ENCODE results near the gene SLC26A1. TPM values are rescaled to one million over a fixed set of nuclear protein-coding genes. Genes with fewer than 3 reads are reported as not detected.

The SLC26A1 gene
- total RNA-seq, 4 donors from 2014 or later = 0.44 to 0.57 TPM; not detected in 2

GRCh38 chr4:1011666-1012033 is 18.4 kb upstream of the SLC26A1 start:
- TF ChIP-seq, protein P1, sequence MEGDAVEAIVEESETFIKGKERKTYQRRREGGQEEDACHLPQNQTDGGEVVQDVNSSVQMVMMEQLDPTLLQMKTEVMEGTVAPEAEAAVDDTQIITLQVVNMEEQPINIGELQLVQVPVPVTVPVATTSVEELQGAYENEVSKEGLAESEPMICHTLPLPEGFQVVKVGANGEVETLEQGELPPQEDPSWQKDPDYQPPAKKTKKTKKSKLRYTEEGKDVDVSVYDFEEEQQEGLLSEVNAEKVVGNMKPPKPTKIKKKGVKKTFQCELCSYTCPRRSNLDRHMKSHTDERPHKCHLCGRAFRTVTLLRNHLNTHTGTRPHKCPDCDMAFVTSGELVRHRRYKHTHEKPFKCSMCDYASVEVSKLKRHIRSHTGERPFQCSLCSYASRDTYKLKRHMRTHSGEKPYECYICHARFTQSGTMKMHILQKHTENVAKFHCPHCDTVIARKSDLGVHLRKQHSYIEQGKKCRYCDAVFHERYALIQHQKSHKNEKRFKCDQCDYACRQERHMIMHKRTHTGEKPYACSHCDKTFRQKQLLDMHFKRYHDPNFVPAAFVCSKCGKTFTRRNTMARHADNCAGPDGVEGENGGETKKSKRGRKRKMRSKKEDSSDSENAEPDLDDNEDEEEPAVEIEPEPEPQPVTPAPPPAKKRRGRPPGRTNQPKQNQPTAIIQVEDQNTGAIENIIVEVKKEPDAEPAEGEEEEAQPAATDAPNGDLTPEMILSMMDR (IDR thresholded peaks at IDR 0.05; ENCODE audit: low read depth) = no peak

- TF ChIP-seq, protein P1 (IDR thresholded peaks at IDR 0.05; ENCODE audit: low read depth) = no peak
Observed at GRCh38 chr4:1011022-1011665, 17.9 kb upstream of the SLC26A1 start, which contains the start of gene FGFRL1. FGFRL1 (plus strand) TSS chr4:1011626; CDS start chr4:1012486, 860 bp downstream.

GRCh38 chr4:1010395-1011021 is 17.3 kb upstream of the SLC26A1 start:
- TF ChIP-seq, protein P1 (IDR thresholded peaks at IDR 0.05; ENCODE audit: low read depth) = no peak

DNA sequence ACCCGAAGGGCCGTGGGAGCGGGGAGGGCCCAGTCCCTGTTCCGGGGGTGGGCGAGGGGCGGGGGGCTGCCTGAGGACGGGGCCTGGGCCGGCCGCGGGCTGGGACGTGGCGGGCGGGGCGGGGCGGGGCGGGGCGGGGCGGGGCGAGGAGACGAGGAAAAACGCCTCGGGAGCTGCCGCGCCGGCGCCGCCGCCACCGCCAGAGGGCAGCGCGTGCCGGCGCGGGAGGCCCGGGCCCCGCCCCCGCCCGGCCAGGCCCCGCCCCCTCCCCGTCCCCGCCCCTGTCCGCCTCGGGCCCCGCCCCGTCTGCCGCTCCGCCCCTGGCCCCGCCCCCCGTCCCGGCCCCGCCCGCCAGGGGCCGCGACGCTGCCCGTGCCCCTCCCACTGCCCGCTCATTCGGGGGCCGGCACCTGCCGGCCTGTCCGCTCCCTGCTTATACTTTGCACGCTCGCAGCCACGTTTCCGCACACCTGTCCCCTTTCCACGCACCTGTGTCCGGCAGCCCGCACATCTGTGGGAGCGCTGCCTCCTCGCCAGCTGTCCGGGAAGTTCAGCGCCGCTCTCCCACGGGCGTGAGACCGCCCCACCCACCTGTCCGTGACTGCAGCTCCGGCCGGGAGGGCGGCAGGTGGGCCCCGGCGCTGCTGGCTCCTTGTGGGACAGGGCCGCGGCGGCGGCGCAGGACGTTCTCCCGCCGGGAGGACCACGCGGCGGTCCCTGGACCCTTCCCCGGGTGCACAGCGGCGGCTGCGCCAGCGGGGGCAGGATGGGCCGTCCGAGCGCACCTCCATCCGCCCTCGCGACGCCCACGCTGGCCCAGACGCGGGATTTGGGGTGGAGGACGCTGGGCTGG is 16.6 kb upstream of the SLC26A1 start:
- TF ChIP-seq, protein P1 (IDR thresholded peaks at IDR 0.05; ENCODE audit: low read depth) = no peak

GRCh38 chr4:1008840-1009541 is 15.8 kb upstream of the SLC26A1 start:
- TF ChIP-seq, protein P1 (IDR thresholded peaks at IDR 0.05; ENCODE audit: low read depth) = no peak

DNA sequence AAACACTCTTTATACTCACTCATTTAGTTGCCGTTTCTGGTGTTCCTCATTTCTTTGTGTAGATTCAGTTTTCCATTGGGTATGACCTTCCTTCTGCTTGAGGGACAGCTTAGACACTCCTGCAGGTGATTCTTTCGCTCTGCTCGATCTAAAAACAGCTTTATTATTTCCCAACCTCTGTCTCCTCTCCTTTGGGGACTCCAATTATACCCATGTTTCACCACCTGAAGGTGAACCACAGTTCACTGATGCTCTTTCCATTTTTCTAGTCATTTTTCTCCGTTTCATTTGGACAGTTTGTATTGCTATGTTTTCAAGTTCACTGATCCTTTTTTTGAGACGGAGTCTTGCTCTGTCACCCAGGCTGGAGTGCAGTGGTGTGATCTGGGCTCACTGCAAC is 13.7 kb upstream of the SLC26A1 start:
- TF ChIP-seq, protein P1 (IDR thresholded peaks at IDR 0.05; ENCODE audit: low read depth) = no peak
